ENCODE measurements around the gene LDHA.
"Not testable (repeated sequence)": the region's sequence is repeated elsewhere in the genome, so short reads cannot be mapped to it uniquely, and the experiment has no call there.

DNA sequence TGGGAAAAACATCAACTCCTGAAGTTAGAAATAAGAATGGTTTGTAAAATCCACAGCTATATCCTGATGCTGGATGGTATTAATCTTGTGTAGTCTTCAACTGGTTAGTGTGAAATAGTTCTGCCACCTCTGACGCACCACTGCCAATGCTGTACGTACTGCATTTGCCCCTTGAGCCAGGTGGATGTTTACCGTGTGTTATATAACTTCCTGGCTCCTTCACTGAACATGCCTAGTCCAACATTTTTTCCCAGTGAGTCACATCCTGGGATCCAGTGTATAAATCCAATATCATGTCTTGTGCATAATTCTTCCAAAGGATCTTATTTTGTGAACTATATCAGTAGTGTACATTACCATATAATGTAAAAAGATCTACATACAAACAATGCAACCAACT is 13.0 kb downstream of the LDHA start:
- not testable (repeated sequence) for TF ChIP-seq EP300, POLR2A (IDR thresholded peaks at IDR 0.05)
- TF ChIP-seq, protein P1, sequence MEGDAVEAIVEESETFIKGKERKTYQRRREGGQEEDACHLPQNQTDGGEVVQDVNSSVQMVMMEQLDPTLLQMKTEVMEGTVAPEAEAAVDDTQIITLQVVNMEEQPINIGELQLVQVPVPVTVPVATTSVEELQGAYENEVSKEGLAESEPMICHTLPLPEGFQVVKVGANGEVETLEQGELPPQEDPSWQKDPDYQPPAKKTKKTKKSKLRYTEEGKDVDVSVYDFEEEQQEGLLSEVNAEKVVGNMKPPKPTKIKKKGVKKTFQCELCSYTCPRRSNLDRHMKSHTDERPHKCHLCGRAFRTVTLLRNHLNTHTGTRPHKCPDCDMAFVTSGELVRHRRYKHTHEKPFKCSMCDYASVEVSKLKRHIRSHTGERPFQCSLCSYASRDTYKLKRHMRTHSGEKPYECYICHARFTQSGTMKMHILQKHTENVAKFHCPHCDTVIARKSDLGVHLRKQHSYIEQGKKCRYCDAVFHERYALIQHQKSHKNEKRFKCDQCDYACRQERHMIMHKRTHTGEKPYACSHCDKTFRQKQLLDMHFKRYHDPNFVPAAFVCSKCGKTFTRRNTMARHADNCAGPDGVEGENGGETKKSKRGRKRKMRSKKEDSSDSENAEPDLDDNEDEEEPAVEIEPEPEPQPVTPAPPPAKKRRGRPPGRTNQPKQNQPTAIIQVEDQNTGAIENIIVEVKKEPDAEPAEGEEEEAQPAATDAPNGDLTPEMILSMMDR (IDR thresholded peaks at IDR 0.05), result not testable (repeated sequence)

Measured in upper lobe of left lung (tissue), 4 donors.